Measurements from ENCODE around the gene WNT7B. TPM values are rescaled to one million over a fixed set of nuclear protein-coding genes. Genes with fewer than 3 reads are reported as not detected.
"Not testable (repeated sequence)": the region's sequence is repeated elsewhere in the genome, so short reads cannot be mapped to it uniquely, and the experiment has no call there.

WNT7B gene
- total RNA-seq, 1 experiment from 2014 or later: 0.33 TPM

- DNase-seq (ENCODE audit: low spot score) (peak; percentile 92), ATAC-seq (peak; percentile 84)
- H3K27ac Mint-ChIP-seq: peak overlapping the region; percentile 45
- TF ChIP-seq JAZF1 (CRISPR knock-in tag; IDR thresholded peaks at IDR 0.05): no peak
- no peak for TF ChIP-seq ZBTB21 (CRISPR knock-in tag; IDR thresholded peaks at IDR 0.05; ENCODE audit: borderline replicate concordance)
- 0 out of 2 replicates have a peak, but pooled peaks have one; percentile 54 for TF ChIP-seq NR3C1 (CRISPR knock-in tag; conservative IDR thresholded peaks at IDR 0.05; ENCODE audit: low read depth)
- peak; percentile 89 for TF ChIP-seq CTCF (IDR thresholded peaks at IDR 0.05)
- no peak for TF ChIP-seq CREB1 (CRISPR knock-in tag; IDR thresholded peaks at IDR 0.05)
- TF ChIP-seq FOXP4 (CRISPR knock-in tag; IDR thresholded peaks at IDR 0.05): no peak
- no peak for TF ChIP-seq GRHL2 (CRISPR knock-in tag; IDR thresholded peaks at IDR 0.05; ENCODE audit: insufficient replicate concordance, severe bottlenecking)
- TF ChIP-seq RELA (CRISPR knock-in tag; IDR thresholded peaks at IDR 0.05; ENCODE audit: borderline replicate concordance): no peak
- peak; percentile 33; the same call in 1 of the 2 replicates for TF ChIP-seq ZNF423 (CRISPR knock-in tag; IDR thresholded peaks at IDR 0.05)
- peak; percentile 19; the same call in 1 of the 2 replicates for TF ChIP-seq FOXP1 (CRISPR knock-in tag; IDR thresholded peaks at IDR 0.05; ENCODE audit: borderline replicate concordance)
- TF ChIP-seq SMAD3 (CRISPR knock-in tag; IDR thresholded peaks at IDR 0.05; ENCODE audit: borderline replicate concordance): no peak
- no peak for TF ChIP-seq KAT7 (CRISPR knock-in tag; IDR thresholded peaks at IDR 0.05; ENCODE audit: borderline replicate concordance)
- TF ChIP-seq ZNF425 (CRISPR knock-in tag; conservative IDR thresholded peaks at IDR 0.05): no peak
- H3K4me3 Mint-ChIP-seq: no peak overlapping the region
- H3K4me1 Mint-ChIP-seq: no peaks in the 10 kb centered on the region; the same call in 1 of the 2 replicates
- ChIA-PET POLR2A (interaction anchor here (1.1 to 1.7 kb wide), 3 partner anchors 8 to 75 kb away, joined by 4 to 6 read pairs (median 5); no protein-coding TSS in a partner anchor), CTCF (interaction anchor here (0.5 to 4.1 kb wide), 84 partner anchors 10 to 952 kb away, joined by 3 to 179 read pairs (median 4); partner anchors contain the start of genes ATXN10, CDPF1, GTSE1 and TTC38)
- H3K27me3 Mint-ChIP-seq (ENCODE audit: low read depth): no peaks in the 10 kb centered on the region
- no peaks in the 10 kb centered on the region for H3K36me3 Mint-ChIP-seq
- H3K9me3 Mint-ChIP-seq: no peaks in the 10 kb centered on the region
These were observed 29.5 kb upstream of the WNT7B start for GRCh38 chr22:46006379-46007002.

DNA sequence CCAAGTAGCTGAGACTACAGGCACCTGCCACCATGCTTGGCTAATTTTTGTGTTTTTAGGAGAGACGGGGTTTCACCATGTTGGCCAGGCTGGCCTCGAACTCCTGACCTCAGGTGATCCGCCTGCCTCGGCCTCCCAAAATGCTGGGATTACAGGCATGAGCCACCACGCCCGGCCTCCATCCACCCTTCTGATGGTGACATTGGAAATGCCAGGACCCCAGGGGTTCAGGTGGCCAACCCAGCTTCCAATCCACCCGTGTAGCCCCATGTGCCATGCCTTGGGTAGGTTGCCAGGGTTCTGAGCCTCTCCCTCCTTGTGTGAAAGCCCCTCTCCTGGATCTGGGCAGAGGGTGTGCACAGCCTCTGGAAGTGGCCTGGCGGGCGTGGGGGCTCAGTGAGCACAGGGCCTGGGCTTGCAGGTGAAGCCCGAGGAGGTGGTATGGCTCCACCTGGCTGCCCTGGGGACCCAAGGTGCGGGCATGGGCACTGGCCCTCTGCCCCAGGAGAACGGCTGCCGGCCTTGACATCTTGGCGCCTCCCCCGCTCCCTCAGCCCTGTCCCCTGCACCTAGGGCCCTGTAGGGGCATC is 28.2 kb upstream of the WNT7B start:
- ATAC-seq; H3K36me3 Mint-ChIP-seq; H3K27me3 Mint-ChIP-seq (ENCODE audit: low read depth); H3K4me3 Mint-ChIP-seq; DNase-seq (ENCODE audit: low spot score); H3K4me1 Mint-ChIP-seq; H3K9me3 Mint-ChIP-seq; H3K27ac Mint-ChIP-seq; POLR2A ChIA-PET: not testable (repeated sequence)
- CTCF ChIA-PET: interaction anchor here (1.6 to 4.1 kb wide), 13 partner anchors 9 to 141 kb away, joined by 6 to 179 read pairs (median 16); no protein-coding TSS in a partner anchor
